GM13976 (cell line): ENCODE measurements around the gene CYP27A1.

Experiments used
- DNase-seq: peaks from one replicate; pipeline ENCODE4 v3.0.0; 2012; ENCODE audit warnings: low spot score
- CTCF ChIP-seq: IDR thresholded peaks from 2 replicates; pipeline ENCODE4 v1.5.1; 2012; ENCODE audit warnings: borderline replicate concordance, mild to moderate bottlenecking; ENCODE audit not compliant: insufficient read depth; ENCODE audit errors: extremely low read depth, missing control alignments, control extremely low read depth
- in situ Hi-C: fragments of 300-500 bp; cut with MboI; formaldehyde crosslinking; loops from one replicate; pipeline ENCODE4 v1.12.0; 2022; ENCODE audit warnings: low sequenced_read_pairs, mixed read lengths, inconsistent platforms; ENCODE audit not compliant: unreplicated experiment

Gene CYP27A1

GRCh38 chr2:218852911-218853667 lies 71.1 kb downstream of the CYP27A1 start:
- in situ Hi-C loops = loop anchor here (10.0 kb wide), 1 partner anchor 132 kb away; the partner anchor contains the start of gene FEV
- TF ChIP-seq CTCF = peak; percentile 84
- DNase-seq = peak; percentile 74

DNA sequence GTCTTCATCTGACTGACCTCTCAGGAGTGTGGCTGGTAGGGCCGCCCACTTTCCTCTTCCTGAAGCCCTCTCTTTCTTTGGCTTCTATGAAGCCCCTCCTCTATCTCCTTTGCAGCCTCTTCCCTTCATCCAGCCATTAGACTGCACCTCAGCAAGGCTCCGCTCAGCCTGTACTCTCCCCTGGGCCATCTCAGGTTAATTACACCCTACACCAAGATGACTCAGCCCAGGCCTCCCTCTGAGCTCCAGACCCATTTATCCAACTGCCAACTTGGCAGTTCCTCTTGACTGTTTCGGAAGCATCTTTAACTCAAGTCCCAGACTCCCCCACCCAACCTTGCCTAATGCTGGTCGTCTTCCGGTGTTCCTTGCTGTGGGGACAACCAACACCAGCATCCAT lies 71.8 kb downstream of the CYP27A1 start:
- DNase-seq = no peak
- no peak for TF ChIP-seq CTCF
- in situ Hi-C loops = loop anchor here (10.0 kb wide), 1 partner anchor 131 kb away; the partner anchor contains the start of gene FEV

- no peak for DNase-seq
- in situ Hi-C loops = loop anchor here (10.0 kb wide), 1 partner anchor 130 kb away; the partner anchor contains the start of gene FEV
- no peak for TF ChIP-seq CTCF
These were observed 72.9 kb downstream of the CYP27A1 start for GRCh38 chr2:218854860-218855259.

- DNase-seq = no peak
- TF ChIP-seq CTCF = no peak
- in situ Hi-C loops = loop anchor here (10.0 kb wide), 1 partner anchor 129 kb away; the partner anchor contains the start of gene FEV
These were observed 73.6 kb downstream of the CYP27A1 start for GRCh38 chr2:218855305-218856166.

DNA sequence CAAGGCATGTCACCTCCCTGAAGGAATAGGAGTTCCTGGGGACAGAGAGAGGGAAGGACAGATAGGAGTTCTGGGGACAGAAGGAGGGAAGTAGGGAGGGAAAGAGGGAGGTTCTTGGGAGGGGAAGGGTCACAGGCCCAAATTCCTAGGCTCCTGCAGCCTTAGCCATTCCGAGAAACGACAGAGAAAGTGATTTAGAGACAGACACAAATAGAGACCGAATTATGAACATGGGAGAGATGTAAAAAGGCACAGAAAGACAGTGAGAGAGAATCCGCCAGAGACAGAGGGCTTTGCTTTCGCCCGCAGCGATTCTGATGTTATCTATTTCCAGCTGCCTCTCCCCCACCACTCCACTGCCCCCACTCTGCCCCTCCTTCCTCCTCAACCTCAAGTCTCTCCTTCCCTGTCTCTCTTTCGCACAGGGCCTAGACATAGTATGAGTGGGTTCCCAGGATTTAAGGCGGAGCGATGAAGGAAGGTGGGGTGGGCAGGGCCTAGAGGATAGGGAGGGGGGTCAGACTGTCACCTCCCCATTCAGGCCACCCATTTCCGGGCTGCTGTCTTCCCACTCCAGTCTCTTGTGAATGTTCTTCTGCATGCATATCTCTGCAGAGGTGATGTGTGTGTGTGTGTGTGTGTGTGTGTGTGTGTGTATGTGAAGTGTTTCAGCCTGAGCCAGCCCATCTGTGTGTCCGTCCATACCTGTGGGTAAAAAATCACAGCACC lies 74.4 kb downstream of the CYP27A1 start:
- TF ChIP-seq CTCF = no peak
- DNase-seq = no peak
- in situ Hi-C loops = loop anchor here (10.0 kb wide), 1 partner anchor 128 kb away; the partner anchor contains the start of gene FEV

DNA sequence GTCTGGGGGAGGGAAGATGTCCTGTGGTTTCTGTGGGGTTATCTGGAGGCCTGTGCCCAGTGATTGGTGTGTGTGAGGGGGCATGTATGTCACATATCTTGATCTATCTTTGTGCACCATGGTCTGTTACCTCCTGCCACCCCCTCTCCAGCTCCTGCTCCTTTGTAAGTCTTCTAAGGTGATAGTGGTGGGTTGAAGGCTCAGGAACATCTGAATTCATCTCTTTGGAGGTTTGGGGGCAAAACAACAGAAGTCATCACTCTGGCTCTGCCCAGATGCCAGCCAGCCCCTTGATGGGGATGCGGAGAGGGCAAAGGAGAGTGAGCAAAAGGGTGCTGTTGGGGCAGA lies 74.9 kb downstream of the CYP27A1 start:
- no peak for TF ChIP-seq CTCF
- in situ Hi-C loops = loop anchor here (10.0 kb wide), 1 partner anchor 128 kb away; the partner anchor contains the start of gene FEV
- DNase-seq = no peak
